Left cardiac atrium (tissue), 4 donors: ENCODE measurements around the gene ABCG1. TPM values are rescaled to one million over a fixed set of nuclear protein-coding genes. Genes with fewer than 3 reads are reported as not detected.
A peak's percentile ranks its signal among the peaks of the same experiment; 100 is the strongest.

ENCODE experiments used
- ATAC-seq, 2 donors: fragments of 200-7000 bp; cut with Tn5 transposase; one replicate each; pipeline ENCODE4 v1.9.1; 2020; ENCODE audit warnings: mild to moderate bottlenecking in 2 of 2, moderate library complexity in 2 of 2
- DNase-seq: peaks from one replicate; pipeline ENCODE4 v3.0.0-alpha.2; 2020
- intact Hi-C, 2 donors: fragments of 100-400 bp; cut with DNase I; formaldehyde crosslinking; loops; one replicate each; pipeline versions ENCODE4 v1.14.1 to v1.15.1; 2022 to 2023
- total RNA-seq, 2 donors: library from RNA; stranded (reverse); fragmentation: NEBNext Ultra II Directional; extraction: Animal tissue kit (Norgen Biotek cat#: 25700); gene quantifications; one replicate each; pipeline ENCODE4 v1.2.1, GENCODE V29; 2021
- donor health status: DM: no; HTN: yes; CAD: no.
- donor health status: DM: no; HTN: yes; CAD: no; lungs with severe emphysema.
- donor health status: DM: yes; HTN: yes; CAD: no.
- donor health status: Dilated cardiomyopathy.

The ABCG1 gene
- total RNA-seq, 2 donors from 2014 or later, result 6.3 to 13.5 TPM

DNA sequence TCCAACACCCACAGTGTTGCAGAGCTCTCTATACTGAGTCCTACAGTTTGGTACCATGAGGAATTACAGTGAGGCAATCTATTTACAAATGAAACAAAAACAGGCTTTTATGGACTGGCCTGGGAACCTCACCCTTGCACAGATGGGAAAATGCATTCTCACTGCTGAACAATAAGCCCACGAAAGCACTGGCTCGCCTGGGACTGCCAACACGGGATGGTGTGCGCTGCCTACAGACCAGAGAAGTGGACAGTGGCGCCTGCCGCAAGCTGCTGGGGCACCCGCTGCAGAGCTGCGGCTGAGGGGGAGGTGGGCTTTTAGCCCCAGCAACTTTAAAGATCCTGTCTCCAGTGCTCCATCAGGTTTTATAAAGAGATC lies 28.5 kb upstream of the ABCG1 start:
- intact Hi-C loops, result no loop called here
- no peak for DNase-seq
- no peak for ATAC-seq

DNA sequence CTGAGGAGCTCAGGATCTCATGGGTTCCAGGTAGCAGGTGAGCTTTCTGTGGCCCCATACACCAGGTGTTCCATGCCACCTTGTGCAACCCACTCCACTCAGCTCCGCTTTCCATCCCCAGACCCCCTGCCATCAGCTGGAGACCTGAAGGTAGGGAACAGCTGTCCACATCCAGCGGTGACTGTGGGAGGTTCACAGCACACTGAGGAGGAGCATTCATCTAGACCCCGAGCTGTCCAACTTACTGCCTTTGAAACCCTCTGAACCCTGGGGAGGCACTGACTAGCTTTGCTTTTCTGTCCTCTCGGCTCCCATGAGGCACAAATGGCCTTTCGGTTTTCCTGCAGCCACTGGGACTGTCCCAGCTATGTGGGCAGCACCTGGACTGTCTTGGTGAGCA lies 27.9 kb upstream of the ABCG1 start:
- ATAC-seq (no peak), DNase-seq (no peak)
- intact Hi-C loops, result no loop called here

DNA sequence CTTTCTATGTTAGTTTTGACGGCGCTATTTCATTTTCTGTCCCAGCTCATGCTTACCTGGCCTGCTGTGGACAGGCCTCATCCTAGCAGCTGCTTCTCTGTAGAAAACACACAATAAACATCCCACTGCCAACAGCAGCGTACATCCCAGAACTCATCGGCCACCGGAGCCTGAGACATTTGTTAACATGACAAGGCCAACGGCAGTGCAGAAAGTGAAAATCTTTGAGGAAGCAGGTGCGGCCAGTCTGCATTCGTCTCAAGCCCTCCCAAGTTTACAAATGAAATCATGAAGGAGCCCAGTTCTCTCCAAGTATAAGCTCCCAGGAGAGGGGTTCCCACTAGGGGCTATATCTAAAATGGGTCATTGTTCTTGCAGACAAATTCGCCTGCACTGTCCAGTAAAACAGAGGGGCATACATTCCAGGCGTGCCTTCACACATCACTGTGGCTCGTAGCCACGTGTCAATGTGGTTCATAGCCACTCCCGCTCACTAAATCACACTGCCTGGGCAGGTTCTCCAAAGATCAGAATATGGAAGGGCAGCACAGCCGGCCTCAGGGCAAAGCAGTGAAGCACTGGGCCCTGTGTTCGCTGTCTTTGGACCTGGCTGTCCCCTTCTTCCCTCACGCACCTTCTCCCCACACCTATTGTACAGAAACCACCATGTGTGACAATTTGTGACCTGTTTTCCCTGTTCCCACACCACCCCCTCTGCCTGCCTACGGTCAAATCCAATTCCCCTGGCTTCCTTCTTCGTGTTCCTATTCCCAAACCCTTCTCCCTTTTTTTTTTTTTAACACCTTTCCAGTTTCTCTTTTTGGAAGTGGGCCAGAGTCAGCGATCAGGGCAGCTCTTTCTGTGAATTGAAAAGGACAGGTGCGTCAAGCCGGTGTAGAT lies 27.0 kb upstream of the ABCG1 start:
- intact Hi-C loops, result no loop called here
- DNase-seq, result no peak
- no peak for ATAC-seq

DNA sequence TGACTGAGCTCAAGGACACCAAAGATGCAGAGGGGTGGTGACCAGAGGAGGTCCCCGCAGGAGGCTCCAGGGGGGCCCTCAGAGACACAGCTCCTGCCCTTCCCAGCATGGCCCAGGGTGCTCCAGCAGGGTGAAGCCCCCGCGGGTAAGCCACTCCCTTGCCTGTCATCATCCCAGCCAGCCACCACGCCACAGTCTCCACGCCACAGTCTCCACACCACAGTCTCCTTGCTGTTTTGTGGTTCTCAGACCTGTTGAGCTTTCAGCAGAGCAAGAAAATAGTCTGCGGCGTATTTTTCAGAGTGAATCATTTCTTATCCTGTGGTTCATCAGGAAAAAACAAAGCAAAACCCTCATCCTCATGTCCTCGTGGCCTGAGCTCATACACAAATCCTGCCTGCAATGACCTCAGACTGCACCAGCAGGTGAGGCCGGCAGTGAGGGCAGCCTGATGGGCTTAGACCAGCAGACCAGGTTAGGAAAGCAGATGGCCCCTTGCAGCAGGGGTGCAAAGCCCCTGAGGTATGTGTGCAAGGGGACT lies 25.7 kb upstream of the ABCG1 start:
- DNase-seq (no peak), ATAC-seq (no peak)
- intact Hi-C loops, result no loop called here

DNA sequence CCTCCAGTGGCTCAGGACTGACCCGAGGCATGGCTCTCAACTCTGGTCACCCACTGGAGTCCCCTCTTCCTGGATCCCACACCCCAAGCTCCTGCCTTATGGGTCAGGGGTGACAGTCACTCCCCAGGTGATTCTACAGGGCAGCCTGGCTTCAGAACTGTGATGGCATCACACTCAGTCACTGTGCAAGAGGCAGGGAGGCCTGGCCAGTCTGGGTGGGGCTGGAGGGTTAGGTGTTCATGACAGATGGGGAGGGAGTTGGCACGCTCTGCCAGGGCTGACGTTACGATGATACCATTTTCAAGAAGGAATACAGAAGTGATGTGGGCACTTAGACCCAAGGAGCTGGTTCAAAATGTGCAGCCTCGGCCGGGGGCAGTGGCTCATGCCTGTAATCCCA lies 25.2 kb upstream of the ABCG1 start:
- ATAC-seq, result no peak
- no peak for DNase-seq
- intact Hi-C loops, result no loop called here

DNA sequence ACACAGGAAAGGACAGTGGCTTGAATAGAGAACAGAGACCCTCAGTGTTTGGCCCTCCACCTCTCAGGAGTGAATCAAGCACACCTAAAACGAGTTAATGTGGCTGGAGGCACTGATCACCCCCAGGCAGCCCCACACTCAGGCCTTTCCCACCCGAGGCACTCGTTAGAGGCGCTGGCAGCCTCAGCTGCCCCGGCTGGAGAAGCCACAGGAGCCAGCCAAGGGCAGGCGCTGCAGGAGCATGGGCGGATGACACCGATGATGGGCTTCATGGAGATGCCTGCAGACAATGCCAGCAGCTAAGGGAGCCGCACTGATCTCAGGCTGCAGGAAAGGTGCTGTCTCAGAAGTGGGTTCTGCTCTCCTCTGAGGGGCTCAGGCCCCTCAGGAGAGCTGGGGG lies 24.1 kb upstream of the ABCG1 start:
- intact Hi-C loops, result no loop called here

DNA sequence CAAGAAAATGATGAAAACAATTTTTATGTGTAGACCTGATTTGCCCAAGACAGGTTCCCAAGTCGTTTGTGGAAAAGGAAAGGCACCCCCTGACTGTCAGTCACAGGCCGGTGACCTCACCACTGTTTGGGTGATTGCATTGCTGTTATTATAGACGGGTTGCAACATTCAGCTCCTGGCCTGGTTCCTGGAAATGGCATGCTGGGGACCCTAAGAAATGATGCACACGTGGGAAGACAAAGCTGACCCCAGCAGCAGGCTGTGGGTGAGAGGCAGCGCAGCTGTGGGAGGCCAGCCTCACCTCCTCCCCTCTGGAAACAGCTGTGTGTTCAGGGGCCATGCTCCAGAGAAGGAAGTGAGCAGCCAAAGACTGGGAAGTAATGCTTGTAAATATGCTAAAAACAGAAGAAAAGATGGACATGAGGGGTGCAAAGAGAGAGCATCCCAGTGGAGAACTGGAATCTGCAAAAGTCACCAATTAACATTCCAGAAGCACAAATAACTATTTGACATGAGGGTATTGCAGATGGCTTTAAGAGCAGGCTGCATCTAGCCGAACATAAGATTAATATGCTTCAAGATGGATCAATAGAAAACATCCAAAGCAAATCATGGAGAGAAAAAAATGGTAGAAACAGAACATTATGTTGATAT lies 23.4 kb upstream of the ABCG1 start:
- no peak for DNase-seq

More for the DNA sequence above, 24.1 kb upstream of the ABCG1 start:
- ATAC-seq, result no peak
- DNase-seq, result no peak

DNA sequence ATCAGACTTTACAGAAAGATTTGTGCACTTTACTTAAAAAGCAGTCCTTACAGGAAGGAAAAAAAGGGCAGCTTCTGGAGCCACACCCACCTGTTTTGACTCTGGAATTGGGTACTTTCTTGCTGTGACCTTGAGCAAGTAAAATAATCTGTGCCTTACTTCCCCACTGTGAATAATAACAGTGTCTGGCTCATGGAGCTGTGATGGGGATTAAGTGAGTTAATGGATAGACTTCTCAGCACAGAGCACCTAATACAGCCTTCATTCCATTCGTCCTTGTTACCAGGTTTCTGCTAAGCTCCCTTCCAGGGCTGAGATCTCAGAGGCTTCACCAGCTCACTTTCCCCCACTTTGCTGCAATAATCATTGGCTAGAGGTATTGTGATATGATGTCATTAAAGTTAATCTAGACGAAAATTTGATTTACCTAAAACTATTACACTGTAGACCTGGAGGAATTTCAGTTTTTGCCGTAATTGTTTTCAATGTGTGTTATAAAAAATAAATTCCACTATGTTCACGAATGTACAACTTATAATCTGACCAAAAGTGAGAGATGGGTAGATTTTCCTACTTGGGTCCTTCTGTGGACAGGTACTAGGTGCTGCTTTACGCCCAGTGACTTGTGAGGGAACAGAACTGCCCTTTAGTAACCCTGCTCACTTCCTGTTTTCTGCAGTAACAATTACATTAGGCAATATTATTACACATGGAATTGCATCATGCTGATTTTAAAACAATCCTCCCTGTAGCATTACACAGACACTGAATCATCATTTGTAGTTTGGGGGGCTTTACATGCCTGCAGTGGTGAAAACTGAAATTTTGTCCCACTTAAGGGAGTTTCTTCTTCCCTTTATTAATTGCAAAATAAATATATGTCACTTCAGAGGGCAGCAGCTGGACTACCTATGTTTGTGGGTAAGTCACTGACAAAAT lies 19.7 kb upstream of the ABCG1 start:
- ATAC-seq (peak; percentile 72 to 85), DNase-seq (no peak)
- intact Hi-C loops, result no loop called here

More for the DNA sequence above, 23.4 kb upstream of the ABCG1 start:
- intact Hi-C loops, result no loop called here
- peak in 1 of 2 donors; percentile 62 for ATAC-seq

DNA sequence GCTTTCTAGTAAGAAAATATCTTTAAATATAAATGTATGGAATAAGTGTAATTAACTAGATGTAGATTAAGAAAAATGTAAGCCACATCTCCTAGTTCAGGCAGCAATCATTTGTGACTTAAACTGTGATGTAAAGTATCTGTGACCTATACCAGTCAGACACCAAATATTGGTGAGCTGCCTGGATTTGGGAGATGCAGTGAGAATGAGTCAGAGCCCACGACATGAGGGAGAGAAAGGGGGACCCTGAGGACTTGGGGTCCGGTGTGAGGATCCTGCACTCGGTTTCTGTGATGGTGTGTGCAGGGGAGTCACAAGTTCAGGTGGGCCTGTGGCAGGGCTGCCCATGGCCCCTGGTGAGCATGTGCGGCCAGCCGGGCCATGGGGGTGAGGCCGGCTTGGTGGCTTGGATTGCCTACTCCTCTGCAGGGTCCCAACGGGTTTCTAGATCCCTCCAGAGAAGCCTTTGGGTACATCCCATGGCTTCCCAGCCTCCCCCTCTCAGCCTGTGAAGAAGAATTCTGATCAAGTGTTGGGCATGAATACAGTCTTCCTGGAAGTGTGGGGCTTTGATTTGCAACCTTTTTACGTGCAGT lies 19.0 kb upstream of the ABCG1 start:
- intact Hi-C loops, result no loop called here
- DNase-seq (no peak), ATAC-seq (no peak)

DNA sequence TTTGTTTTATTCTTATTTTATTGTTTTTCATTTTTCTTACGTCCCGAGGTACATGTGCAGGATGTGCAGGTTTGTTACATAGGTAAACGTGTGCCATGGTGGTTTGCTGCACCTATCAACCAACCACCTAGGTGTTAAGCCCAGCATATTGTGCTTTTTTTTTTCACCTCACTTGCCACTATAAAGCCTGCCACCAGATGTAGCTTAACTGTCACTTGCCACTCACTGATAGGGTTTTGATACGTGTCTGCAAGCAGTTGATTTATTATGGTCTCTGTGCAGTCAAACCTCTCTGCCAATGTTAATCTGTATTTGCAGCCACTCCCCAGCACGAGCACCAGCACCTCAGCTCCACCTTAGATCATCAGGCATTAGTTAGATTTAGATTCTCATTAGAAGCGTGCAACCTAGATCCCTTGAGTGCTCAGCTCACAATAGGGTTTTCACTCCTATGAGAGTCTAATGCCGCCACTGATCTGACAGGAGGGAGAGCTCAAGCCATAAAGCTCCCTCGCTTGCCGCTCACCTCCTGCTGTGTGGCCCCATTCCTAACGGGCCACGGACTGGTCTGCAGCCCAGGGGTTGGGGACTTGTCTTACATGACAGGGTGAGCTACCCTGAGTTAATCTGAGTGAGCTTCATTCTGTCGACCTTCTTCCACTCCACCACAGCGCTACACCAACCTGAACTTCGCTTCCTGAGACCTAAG lies 17.9 kb upstream of the ABCG1 start:
- ATAC-seq (no peak), DNase-seq (no peak)
- intact Hi-C loops, result no loop called here

DNA sequence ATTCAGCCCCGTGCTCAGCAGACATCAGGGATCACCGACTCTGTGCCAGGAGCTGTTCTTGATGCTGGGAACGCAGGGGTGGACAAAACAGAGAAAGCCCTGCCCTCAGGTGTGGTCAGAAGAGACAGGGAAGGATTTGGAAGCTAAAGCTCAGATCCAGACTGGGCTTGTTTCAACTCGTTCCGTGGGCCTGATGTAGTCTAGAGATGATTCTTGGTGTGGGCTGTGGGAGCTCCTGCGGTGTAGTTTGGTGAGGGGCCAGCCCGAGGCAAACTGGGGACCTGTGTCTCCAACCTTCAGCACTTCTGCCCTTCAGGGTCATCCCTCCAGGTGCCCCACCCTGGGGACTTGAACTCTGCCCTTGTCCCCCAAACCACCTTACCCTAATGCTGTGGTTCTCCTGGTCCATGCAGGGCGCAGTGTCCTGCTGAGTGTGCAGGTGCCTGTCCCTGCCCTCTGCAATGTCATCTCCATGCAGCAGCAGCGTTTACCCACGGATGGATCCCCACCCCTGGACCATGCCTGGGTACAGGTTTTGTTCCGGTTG lies 17.3 kb upstream of the ABCG1 start:
- intact Hi-C loops, result no loop called here
- DNase-seq (no peak), ATAC-seq (no peak)

DNA sequence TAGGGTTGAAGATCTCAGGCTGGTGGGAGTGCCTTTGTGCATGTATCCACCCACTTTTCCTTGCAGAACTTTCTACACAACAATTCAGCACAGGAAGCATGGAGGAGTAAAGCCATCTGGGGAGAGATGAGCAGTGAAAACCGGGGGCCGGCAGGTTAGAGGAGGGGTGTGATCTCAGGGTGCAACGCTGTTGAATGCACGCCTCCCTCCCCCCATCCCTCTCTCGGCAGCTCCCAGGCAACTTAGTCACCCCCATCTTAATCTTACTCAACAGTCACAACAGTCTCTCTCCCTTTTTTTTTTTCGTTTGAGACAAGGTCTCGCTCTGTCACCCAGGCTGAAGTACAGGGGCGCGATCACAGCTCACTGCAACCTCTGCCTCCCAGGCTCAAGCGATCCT lies 16.6 kb upstream of the ABCG1 start:
- intact Hi-C loops, result no loop called here
- ATAC-seq (no peak), DNase-seq (no peak)

DNA sequence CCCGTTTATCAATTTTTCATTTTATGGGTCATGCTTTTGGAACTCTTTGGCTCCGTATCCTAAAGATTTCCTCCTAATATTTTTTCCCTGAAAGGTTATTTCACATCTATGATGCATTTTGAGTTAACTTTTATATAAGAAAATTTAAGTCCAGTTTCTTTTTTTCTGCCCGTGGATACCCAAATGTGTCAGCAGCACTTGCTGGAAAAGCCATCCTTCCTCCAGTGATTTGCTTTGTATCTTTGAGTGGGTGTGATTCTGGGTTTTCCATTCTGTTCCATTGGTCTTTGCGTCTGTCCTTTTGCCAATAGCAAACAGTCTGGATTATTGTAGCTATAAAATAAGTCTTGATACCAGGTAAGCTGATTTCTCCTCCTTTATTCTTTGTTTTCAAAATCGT lies 15.6 kb upstream of the ABCG1 start:
- DNase-seq, result no peak
- intact Hi-C loops, result no loop called here
- no peak for ATAC-seq

DNA sequence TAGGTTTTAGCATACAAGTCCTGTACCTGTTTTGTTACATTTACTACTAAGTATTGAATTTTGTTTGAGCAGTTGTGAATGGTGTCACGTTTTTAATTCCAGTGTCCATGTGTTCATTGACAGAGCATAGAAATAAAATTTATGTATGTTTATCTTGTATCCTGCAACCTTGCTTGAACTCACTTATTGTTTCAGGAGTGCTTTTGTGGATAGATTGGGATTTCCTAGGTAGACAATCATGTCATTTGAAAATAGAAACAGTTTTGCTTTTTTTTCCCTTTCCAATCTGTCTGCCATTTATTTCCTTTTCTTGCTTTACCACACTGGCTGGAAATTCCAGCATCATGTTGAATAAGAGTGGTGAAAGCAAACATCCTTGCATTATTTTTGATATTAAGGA lies 15.0 kb upstream of the ABCG1 start:
- DNase-seq, result no peak
- intact Hi-C loops, result no loop called here
- ATAC-seq, result no peak

DNA sequence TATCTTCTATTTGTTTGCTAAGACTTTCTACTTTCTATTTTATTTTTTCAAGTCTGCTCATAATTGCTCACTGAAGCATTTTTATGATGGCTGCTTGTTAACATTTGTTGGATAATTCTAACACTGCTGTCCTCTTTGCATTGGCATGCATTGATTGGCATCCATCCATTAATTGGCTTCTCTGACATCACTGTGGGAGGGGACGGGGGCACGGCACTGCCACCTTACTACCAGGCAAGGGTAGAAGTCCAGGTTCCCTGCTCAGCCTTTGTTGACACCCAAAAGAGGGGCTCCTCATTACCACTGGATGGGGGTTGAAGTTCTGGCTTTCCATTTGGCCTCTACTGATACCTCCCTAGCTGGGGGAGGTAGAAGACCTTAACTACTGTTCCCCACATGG lies 11.5 kb upstream of the ABCG1 start:
- intact Hi-C loops, result no loop called here
- DNase-seq, result no peak
- ATAC-seq, result no peak

DNA sequence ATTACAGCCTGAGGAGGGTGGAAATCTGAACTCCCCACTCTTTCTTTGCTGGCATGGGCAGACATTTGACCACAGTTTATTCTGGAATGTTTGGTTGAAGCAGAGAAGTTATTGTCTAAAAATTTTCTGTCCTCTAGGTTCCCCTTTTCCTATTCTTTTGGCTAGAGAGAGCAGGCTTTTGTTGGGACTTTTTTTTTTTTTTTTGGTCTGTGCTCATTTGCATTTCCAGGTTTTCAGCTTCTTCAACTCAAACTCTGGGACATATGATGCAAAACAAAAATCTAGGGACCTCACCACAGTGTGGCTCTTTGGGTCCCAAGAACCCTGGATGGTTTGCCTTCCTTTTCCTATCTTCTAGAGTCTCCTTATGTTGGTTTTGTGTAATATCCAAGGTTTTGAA lies 10.9 kb upstream of the ABCG1 start:
- ATAC-seq (no peak), DNase-seq (no peak)
- intact Hi-C loops, result no loop called here

DNA sequence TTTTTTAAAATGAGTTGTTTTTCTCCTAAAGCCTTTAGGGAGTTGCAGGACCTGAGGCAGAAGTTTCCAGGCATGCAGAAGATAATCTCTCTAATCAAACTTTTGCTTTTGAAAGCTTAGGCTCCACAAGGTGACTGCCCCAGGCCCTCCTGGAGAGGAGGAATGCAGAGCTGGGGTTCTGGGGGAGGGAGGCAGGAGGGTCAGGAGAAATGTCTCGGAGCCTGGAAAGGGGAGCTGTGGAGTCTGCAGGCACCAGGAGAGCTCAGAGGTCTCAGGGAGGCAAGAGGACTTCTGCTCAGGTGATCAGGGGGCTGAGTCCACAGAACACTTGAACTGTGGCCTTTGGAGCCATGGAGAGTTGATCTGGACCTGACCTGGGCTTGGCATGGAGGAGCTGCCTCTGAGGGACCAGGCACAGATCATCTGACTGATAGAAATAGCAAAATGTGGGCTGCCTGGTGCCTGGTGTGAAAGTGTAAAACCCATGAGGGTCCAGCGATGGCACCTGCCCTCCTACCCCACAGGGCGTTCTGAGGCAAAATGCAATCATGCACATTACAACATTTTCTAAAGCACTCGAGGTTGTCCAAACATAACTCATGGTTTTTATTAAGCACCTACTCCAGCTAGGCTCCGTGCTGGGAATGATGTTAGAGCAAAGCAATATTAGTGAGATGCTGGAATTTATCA lies 10.0 kb upstream of the ABCG1 start:
- ATAC-seq, result no peak
- DNase-seq, result no peak
- intact Hi-C loops, result no loop called here
